Measurements from ENCODE around the gene CX3CL1. TPM values are rescaled to one million over a fixed set of nuclear protein-coding genes. Genes with fewer than 3 reads are reported as not detected.
A peak's percentile ranks its signal among the peaks of the same experiment; 100 is the strongest.

The CX3CL1 gene
- total and polyA plus RNA-seq, 5 donors, result 8.2 to 22.9 (median 11.6) TPM

GRCh38 chr16:57384248-57385070 is 12.2 kb downstream of the CX3CL1 start:
- Histone ChIP-seq H3K27me3 (ENCODE audit: control insufficient read depth, insufficient read depth) (no peaks in the 10 kb centered on the region), H3K4me1 (ENCODE audit: control insufficient read depth, insufficient read depth, low read length) (peaks cover 4% of the 10 kb centered on the region), H3K4me3 (ENCODE audit: low read length) (no peak overlapping the region), H3K27ac (ENCODE audit: low read length) (no peak overlapping the region), H3K9me3 (ENCODE audit: control insufficient read depth, low read length) (no peaks in the 10 kb centered on the region)
- 62% methylated on average over 11 of the region's 11 CpGs for WGBS
- intact Hi-C loops (cut with DNase I), result no loop called here
- ATAC-seq (peak in 1 of 2 donors; percentile 9), DNase-seq (no peak)

GRCh38 chr16:57385083-57385482 is 12.8 kb downstream of the CX3CL1 start:
- intact Hi-C loops (cut with DNase I), result no loop called here
- no peaks in the 10 kb centered on the region for H3K27me3 ChIP-seq (ENCODE audit: control insufficient read depth, insufficient read depth)
- no peaks in the 10 kb centered on the region for H3K9me3 ChIP-seq (ENCODE audit: control insufficient read depth, low read length)
- H3K27ac ChIP-seq (ENCODE audit: low read length), result no peak overlapping the region
- ATAC-seq (no peak), DNase-seq (no peak)
- H3K4me1 ChIP-seq (ENCODE audit: control insufficient read depth, insufficient read depth, low read length), result peaks cover 4% of the 10 kb centered on the region
- WGBS, result 81% methylated on average over 5 of the region's 5 CpGs
- no peak overlapping the region for H3K4me3 ChIP-seq (ENCODE audit: low read length)

GRCh38 chr16:57386381-57386951 is 14.2 kb downstream of the CX3CL1 start:
- Histone ChIP-seq H3K9me3 (ENCODE audit: control insufficient read depth, low read length) (no peaks in the 10 kb centered on the region), H3K27me3 (ENCODE audit: control insufficient read depth, insufficient read depth) (no peaks in the 10 kb centered on the region), H3K27ac (ENCODE audit: low read length) (no peak overlapping the region), H3K4me3 (ENCODE audit: low read length) (no peak overlapping the region), H3K4me1 (ENCODE audit: control insufficient read depth, insufficient read depth, low read length) (peaks cover 4% of the 10 kb centered on the region)
- intact Hi-C loops (cut with DNase I), result no loop called here
- 64% methylated on average over 5 of the region's 5 CpGs for WGBS
- ATAC-seq (no peak), DNase-seq (no peak)

- no peaks in the 10 kb centered on the region for H3K9me3 ChIP-seq (ENCODE audit: control insufficient read depth, low read length)
- WGBS, result 79% methylated on average over 3 of the region's 3 CpGs
- no peaks in the 10 kb centered on the region for H3K27me3 ChIP-seq (ENCODE audit: control insufficient read depth, insufficient read depth)
- H3K4me1 ChIP-seq (ENCODE audit: control insufficient read depth, insufficient read depth, low read length), result peaks cover 4% of the 10 kb centered on the region
- H3K27ac ChIP-seq (ENCODE audit: low read length), result no peak overlapping the region
- DNase-seq (no peak), ATAC-seq (no peak)
- intact Hi-C loops (cut with DNase I), result no loop called here
- no peak overlapping the region for H3K4me3 ChIP-seq (ENCODE audit: low read length)
Observed at GRCh38 chr16:57387598-57388354, 15.5 kb downstream of the CX3CL1 start.

GRCh38 chr16:57388359-57389086 is 16.2 kb downstream of the CX3CL1 start:
- no peak for DNase-seq
- intact Hi-C loops (cut with DNase I), result no loop called here
- Histone ChIP-seq H3K27me3 (ENCODE audit: control insufficient read depth, insufficient read depth) (no peaks in the 10 kb centered on the region), H3K27ac (ENCODE audit: low read length) (no peak overlapping the region), H3K4me1 (ENCODE audit: control insufficient read depth, insufficient read depth, low read length) (peaks cover 4% of the 10 kb centered on the region), H3K4me3 (ENCODE audit: low read length) (no peak overlapping the region), H3K9me3 (ENCODE audit: control insufficient read depth, low read length) (no peaks in the 10 kb centered on the region)
- WGBS, result 76% methylated on average over 7 of the region's 7 CpGs
- ATAC-seq, result no peak

- H3K4me1 ChIP-seq (ENCODE audit: control insufficient read depth, insufficient read depth, low read length), result peaks cover 4% of the 10 kb centered on the region
- no peak for DNase-seq
- H3K9me3 ChIP-seq (ENCODE audit: control insufficient read depth, low read length), result no peaks in the 10 kb centered on the region
- intact Hi-C loops (cut with DNase I), result no loop called here
- H3K27ac ChIP-seq (ENCODE audit: low read length), result no peak overlapping the region
- no peak overlapping the region for H3K4me3 ChIP-seq (ENCODE audit: low read length)
- ATAC-seq, result no peak
- no peaks in the 10 kb centered on the region for H3K27me3 ChIP-seq (ENCODE audit: control insufficient read depth, insufficient read depth)
- 94% methylated on average over 3 of the region's 3 CpGs for WGBS
Observed at GRCh38 chr16:57389087-57389468, 16.8 kb downstream of the CX3CL1 start.

GRCh38 chr16:57390636-57391295 is 18.5 kb downstream of the CX3CL1 start:
- H3K27me3 ChIP-seq (ENCODE audit: control insufficient read depth, insufficient read depth), result no peaks in the 10 kb centered on the region
- peak in 1 of 2 donors; percentile 31 for ATAC-seq
- H3K4me3 ChIP-seq (ENCODE audit: low read length), result no peak overlapping the region
- no peak overlapping the region for H3K27ac ChIP-seq (ENCODE audit: low read length)
- peaks cover 2% of the 10 kb centered on the region for H3K4me1 ChIP-seq (ENCODE audit: control insufficient read depth, insufficient read depth, low read length)
- no peak for DNase-seq
- WGBS, result 56% methylated on average over 5 of the region's 5 CpGs
- intact Hi-C loops (cut with DNase I), result no loop called here
- no peaks in the 10 kb centered on the region for H3K9me3 ChIP-seq (ENCODE audit: control insufficient read depth, low read length)

GRCh38 chr16:57391300-57391699 is 19.0 kb downstream of the CX3CL1 start:
- Histone ChIP-seq H3K4me1 (ENCODE audit: control insufficient read depth, insufficient read depth, low read length) (peaks cover under 1% of the 10 kb centered on the region), H3K4me3 (ENCODE audit: low read length) (no peak overlapping the region), H3K27me3 (ENCODE audit: control insufficient read depth, insufficient read depth) (no peaks in the 10 kb centered on the region), H3K27ac (ENCODE audit: low read length) (no peak overlapping the region), H3K9me3 (ENCODE audit: control insufficient read depth, low read length) (no peaks in the 10 kb centered on the region)
- intact Hi-C loops (cut with DNase I), result no loop called here
- ATAC-seq (peak in 1 of 2 donors; percentile 27), DNase-seq (no peak)
- 63% methylated on average over 4 of the region's 4 CpGs for WGBS

GRCh38 chr16:57391708-57392107 is 19.4 kb downstream of the CX3CL1 start:
- Histone ChIP-seq H3K4me3 (ENCODE audit: low read length) (no peak overlapping the region), H3K9me3 (ENCODE audit: control insufficient read depth, low read length) (no peaks in the 10 kb centered on the region), H3K27ac (ENCODE audit: low read length) (no peak overlapping the region), H3K27me3 (ENCODE audit: control insufficient read depth, insufficient read depth) (no peaks in the 10 kb centered on the region), H3K4me1 (ENCODE audit: control insufficient read depth, insufficient read depth, low read length) (no peaks in the 10 kb centered on the region)
- 70% methylated on average over 5 of the region's 5 CpGs for WGBS
- intact Hi-C loops (cut with DNase I), result no loop called here
- no peak for ATAC-seq
- DNase-seq, result no peak

GRCh38 chr16:57392694-57393093 is 20.4 kb downstream of the CX3CL1 start:
- Histone ChIP-seq H3K4me1 (ENCODE audit: control insufficient read depth, insufficient read depth, low read length) (no peaks in the 10 kb centered on the region), H3K27ac (ENCODE audit: low read length) (no peak overlapping the region), H3K4me3 (ENCODE audit: low read length) (no peak overlapping the region), H3K9me3 (ENCODE audit: control insufficient read depth, low read length) (no peaks in the 10 kb centered on the region), H3K27me3 (ENCODE audit: control insufficient read depth, insufficient read depth) (no peaks in the 10 kb centered on the region)
- WGBS, result 87% methylated on average over 1 of the region's 1 CpG
- ATAC-seq (no peak), DNase-seq (no peak)
- intact Hi-C loops (cut with DNase I), result no loop called here

Measured in right cardiac atrium (tissue), 5 donors.